KBM-7 (cell line): Measurements from ENCODE around the gene SCLY.
"Not testable (repeated sequence)": the region's sequence is repeated elsewhere in the genome, so short reads cannot be mapped to it uniquely, and the experiment has no call there.

Source experiments
- DNase-seq: peaks from one replicate; pipeline ENCODE4 v3.0.0-alpha.2; 2015
- in situ Hi-C: fragments of 300-500 bp; cut with MboI; formaldehyde crosslinking; loops from 2 replicates; pipeline ENCODE4 v1.14.3; 2020; ENCODE audit warnings: low sequenced_read_pairs, low pct_unique_long_range_greater_than_20kb, mixed read lengths

The SCLY gene

DNA sequence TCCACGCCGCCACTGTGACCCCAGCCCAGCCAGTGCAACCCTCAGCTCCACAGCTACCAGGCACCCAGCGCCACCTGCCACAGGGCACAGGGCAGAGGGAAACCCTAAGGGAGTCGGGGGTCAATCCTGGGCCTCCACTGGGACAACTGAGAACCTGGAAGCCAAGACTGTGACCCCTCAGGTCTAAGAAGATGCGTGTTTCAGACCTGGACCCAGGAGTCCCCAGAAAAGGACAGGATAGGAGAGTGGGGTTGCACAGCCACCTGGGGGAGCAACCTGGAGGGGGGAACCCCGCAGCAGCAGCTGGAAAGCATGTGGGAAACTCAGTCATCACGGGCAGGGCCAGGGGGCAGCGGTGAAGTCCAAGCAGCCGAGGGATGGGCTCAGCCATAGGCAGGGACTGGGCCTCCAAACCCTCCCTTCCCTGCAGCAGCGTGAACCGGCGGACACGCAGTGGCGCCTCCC, 43.5 kb downstream of the SCLY start:
- in situ Hi-C loops: no loop called here
- DNase-seq: no peak

DNA sequence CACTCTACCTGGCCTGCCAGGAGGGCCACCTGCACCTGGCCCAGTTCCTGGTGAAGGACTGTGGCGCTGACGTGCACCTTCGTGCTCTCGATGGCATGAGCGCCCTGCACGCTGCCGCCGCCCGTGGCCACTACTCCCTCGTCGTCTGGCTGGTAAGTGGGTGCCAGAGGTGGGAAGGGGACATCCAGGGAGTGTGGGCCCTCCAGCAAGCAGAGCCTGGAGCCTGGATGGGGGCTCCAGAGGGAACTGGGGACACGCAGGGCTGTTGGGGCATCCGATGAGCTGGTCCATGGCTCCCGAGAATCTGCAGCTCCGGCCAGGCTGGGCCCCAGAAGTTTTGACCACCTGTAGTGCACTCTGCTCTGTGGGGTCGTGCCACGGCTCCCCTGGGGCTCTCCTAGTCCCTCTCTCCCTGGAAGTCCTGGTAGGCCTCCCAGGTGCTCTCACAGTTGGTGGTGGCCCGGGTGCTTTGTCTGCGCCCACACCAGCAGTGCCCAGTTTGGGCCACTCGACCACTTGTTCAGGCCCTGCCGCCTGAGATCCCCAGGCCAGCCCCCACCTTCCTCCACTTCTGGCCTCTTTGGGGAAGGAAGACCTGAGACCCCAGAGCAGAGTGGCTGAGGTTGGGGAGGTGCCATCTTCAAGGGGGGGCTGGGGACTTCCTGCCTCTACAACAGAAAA, 44.0 kb downstream of the SCLY start:
- in situ Hi-C loops: no loop called here
- DNase-seq: no peak

DNA sequence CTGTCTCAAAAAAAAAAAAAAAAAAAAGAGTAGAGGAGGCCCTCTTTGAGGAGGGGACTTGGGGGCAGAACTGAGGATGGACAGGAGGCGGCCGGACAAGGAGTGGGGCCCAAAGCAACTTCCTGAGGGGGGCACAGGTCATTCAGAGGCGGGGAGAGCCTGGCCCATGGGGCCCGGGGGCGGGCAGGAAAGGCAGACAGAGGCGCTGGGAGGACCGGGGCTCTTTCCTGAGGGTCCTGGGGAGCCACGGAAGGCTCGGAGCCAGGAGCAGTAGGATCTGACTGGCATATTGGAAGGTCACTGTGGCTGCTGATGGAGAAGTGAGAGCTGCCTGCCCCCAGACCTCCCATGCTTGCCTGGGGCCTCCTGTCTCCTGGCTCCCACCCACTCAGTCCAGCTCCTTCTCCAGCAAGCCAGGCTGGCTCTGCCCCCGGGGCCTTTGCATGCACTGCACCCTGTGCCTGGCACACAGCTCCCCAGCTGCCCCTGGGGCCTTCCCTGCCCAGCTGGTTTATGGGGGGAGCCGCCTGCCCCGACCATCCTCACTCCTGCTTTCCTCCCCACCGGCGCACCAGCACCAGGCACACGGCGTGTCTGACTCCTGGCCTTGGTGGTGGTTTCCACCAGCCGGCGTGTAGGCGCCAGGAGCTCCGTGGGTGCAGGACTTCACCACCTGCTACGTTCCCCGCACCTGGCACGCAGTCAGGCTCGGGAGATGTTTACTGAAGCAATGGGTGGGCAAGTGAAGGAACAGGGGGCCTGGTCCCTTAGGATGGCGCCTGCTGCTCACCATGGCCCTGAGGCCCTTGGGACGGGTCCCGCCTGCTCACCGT, 44.9 kb downstream of the SCLY start:
- in situ Hi-C loops: no loop called here
- no peak for DNase-seq

DNA sequence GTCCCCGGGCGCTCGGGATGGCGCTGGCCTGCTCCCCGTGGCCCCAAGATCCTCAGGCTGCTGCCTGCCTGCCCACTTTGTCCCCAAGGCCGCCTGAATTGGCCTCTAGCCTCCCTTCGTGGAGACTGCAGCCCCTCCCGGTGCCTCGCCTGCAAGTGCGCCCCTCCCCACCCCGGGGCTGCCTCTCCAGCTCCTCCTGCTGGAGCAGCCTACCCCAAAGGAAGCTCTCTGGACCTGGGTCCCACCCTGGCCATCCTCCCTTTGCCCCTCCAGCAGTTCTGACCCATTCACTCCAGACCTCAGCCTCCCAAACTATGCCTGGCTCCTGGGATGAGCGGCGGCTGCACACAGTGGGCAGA, 45.5 kb downstream of the SCLY start:
- in situ Hi-C loops: no loop called here
- DNase-seq: no peak

DNA sequence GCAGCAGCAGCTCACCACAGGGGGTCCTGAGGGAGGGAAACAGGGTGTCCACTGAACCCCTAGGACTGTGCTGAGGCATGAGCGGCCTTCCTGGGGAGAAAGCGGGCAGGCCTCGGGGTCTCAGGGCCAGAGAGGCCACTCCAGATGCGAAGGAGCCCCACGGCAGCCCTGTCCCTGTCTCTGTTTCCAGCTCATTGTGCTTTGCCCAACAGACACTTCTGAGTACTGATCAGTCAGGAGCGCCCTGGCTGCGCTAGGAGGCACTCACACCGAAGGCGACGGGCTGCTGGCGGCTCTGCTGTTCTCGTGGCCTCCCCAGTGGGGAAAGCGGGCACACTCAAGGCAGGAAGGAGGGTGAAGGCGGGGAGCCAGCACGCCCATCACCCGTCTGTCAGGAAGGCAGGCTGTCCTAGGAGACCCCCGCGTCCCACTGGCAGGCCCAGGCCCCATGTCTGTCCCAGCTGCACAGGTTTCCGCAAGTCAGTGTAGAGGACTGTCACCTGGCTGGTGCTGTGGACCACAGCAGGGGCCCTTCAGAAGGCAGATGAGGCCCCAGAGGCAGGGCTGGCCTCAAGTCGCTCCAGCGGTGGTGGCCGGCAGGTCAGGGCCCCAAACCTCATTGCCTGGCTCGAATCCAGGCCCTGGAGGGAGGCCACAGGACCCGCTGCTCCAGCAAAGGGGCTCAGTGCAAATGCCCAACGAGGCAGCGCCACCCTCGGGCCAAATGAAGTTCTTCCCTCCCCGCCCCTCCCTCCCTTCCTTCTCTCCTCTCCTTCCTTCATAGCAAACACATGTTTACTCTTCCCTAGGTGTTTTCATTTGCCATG, 46.1 kb downstream of the SCLY start:
- DNase-seq: peak; percentile 67
- in situ Hi-C loops: no loop called here

DNA sequence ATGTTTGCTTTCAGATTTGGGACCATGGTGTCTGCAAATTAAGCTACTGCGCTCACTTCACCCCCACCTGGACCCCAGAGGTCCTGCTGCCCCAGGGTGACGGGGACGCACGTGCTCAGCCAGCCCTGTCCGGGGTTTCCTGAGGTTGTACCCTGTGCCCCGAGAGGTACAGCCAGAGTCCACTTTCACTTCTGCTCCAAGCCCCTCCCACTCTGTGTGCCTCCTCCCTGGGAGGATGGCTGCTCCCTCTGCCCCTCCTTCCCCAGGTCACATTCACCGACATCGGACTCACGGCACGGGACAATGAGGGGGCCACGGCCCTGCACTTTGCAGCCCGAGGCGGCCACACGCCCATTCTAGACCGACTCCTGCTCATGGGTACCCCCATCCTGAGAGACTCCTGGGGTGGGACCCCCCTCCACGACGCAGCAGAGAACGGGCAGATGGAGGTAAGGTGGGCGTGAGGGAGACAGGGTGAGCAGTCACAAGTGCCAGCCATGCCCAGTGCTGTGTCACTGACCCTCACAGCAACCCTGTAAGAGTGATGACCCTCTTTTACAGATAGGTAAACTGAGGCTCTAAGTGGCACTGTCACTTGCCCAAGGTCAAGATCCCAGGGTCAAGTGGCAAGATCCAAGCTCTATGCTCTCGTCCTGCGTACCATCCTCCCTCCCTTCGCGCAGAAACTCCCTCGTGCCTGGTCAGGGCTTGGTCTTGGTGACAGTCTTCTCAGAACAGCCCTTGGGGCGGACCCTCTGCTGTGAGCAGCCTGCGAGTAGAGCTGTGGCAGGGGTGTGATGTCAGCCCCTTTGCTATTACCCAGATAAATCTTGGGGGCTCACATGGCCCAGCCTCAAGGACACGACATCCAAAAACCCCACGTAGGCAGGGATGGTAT, 47.0 kb downstream of the SCLY start:
- in situ Hi-C loops: no loop called here
- no peak for DNase-seq

DNA sequence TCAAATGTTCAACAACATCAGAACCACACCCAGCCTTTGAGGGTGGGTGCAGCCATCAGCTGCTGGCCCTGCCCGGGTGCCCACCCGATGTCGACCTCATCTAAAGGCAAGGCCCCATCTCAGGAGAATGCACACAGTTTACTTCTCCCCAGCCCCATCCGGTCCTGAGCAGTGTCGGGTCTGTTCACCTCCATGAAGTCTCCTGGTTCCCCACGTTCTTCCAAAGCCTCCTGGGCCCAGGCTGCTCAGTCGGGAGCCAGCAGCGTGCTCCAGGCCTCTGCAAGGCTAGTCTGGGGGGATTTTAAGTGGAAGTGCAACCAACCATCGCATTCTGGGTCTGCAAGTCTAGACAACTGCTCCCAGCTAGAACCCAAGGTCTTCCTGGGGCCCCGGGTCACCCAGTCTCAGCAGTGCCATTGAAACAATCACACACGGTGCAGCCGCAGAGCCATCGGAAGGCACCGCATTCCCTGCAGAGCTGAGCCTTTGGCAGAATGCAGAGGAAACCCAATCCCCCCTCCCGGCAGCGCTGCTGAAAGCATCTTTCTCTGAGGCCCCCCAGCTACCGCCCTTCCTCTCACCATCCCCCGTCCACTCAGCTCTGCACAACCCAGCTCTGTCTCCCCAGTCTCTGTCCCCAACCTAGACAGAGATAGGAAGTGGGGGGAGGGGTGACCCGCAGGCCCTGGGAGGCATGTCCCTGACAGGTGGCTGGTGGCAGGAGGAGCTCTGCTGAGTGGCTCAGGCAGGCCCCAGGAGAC, 47.8 kb downstream of the SCLY start:
- in situ Hi-C loops: no loop called here
- peak; percentile 59 for DNase-seq

DNA sequence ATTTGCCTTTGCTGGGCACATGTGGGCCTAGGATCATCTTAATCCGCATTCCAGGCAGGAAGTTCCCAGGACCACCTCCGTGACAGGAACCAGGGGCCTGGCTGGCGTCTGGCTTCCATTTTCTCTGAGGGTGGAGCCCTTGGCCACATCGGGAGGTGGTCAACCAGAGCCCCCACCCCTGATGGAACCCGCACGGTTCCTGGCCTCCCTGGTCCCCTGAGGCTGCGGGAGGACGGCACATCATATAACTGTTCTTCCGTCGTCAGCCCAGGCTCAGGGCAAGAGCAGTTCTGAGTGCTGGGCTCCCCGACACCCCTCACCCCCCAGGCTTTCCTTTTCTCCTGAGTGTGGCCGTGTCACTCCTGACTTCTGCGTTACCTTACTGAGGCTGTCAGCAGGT, 52.8 kb downstream of the SCLY start:
- DNase-seq: no peak
- in situ Hi-C loops: no loop called here

DNA sequence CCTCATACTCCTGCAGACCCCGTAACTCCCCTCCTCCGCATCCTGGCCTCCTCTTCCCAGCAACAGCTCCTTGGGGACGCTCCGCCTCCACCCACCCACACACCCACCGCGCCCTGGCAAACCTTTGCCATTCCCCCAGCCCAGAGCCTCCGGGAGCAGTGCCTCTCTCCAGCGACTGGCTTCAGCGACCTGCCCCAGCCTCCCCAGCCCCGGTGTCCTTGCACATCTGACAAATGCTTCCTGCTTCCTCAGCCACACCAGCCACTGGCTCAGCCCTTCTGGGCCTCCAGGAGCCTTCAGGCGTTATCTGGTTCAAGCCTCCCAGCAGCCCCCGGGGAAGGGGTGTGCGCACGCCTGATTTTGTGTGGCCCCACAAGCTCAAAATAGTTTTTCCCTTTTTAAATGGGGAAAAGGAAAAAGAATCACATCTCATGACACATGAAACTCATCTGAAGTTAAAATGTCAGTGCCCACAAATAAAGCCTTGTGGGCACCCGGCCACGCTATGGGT, 53.6 kb downstream of the SCLY start:
- in situ Hi-C loops: no loop called here
- no peak for DNase-seq

DNA sequence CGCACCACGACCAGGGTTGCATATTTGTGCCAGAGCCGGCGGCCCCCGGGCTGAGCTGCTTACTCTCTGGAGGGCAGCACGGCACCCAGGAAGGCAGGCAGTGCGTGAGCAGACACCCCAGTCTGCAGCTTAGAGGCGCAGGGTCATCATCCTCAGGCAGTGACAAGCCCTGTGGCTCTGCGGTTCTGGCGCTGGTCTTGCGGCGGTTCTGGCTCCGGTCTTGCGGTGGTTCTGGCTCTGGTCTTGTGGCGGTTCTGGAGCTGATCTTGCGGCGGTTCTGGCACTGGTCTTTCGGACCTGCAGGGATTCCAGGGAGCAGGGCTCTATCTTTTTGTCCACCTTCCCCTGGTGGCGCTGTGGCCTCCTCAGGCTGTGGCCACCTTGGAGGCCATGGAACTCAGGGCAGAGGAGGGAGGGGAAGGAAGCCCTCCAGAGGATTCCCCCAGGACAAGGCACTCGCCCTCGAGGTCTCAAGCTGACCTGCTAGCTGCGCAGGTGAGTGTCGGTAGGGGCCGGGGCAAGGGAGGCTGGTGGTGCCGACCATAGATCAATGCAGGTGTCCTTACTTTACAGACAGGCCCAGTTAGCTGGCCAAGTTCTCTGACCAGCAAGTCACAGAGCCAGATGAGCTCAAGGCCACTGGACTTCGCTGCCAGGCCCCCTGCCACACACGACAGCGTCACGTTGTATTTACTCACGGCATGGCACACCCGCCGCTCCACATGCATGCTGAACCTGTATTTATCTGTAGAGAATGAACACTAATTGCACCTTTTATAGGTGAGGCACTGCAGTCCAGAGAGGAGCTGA, 54.3 kb downstream of the SCLY start:
- DNase-seq: no peak
- in situ Hi-C loops: no loop called here

DNA sequence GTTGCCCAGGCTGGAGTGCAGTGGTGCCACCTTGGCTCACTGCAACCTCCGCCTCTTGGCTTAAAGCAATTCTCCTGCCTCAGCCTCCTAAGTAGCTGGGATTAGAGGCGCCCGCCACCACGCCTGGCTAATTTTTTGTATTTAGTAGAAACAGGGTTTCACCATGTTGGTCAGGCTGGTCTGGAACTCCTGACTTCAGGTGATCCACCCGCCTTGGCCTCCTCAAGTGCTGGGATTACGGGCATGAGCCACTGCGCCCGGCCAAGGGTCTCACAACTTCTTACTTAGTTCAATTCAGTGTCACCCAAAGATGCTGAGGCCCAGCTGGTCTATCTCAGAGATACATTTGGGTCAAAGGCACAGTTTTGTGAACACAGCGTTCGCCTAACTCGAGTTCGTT, 54.9 kb downstream of the SCLY start:
- DNase-seq, in situ Hi-C loops: not testable (repeated sequence)

DNA sequence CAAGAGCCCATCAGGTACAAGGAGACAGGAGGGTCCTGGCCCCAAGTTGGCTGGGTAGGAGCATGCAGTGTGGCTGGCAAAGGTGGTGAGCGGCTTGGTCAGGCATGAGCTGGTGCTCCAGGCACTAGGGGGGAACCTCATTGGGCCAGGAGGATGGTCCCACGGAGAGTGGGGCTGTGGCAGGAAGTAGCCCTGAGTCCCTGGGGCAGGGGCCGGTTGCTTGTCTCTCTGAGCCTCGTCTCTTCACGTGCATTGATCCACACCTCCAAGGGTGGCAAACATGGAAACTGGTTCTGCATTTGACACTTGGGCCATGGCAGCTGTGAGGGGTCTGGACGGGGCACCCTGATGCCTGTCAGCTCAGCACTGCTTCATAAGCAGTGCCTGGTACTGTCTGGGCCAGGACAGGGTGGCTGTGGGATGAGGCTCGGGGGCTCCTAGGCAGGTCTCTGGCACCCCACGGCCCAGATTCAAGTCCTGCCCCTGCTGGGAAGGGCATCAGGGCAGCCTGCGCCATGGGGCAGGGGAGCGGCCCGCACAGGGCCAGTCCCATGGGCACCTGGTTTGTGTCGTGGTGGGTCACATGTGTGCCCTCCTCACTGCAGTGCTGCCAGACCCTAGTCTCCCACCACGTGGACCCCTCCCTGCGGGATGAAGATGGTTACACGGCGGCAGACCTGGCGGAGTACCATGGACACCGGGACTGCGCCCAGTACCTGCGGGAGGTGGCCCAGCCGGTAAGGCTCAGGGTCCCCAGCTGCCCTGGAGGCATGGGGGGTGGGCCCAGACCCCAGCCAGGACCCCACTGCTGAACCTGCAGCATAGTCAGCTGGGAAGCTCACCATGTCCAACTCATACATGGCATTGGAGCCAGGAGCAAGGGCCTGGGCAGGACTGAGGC, 55.7 kb downstream of the SCLY start:
- DNase-seq: no peak
- in situ Hi-C loops: no loop called here

DNA sequence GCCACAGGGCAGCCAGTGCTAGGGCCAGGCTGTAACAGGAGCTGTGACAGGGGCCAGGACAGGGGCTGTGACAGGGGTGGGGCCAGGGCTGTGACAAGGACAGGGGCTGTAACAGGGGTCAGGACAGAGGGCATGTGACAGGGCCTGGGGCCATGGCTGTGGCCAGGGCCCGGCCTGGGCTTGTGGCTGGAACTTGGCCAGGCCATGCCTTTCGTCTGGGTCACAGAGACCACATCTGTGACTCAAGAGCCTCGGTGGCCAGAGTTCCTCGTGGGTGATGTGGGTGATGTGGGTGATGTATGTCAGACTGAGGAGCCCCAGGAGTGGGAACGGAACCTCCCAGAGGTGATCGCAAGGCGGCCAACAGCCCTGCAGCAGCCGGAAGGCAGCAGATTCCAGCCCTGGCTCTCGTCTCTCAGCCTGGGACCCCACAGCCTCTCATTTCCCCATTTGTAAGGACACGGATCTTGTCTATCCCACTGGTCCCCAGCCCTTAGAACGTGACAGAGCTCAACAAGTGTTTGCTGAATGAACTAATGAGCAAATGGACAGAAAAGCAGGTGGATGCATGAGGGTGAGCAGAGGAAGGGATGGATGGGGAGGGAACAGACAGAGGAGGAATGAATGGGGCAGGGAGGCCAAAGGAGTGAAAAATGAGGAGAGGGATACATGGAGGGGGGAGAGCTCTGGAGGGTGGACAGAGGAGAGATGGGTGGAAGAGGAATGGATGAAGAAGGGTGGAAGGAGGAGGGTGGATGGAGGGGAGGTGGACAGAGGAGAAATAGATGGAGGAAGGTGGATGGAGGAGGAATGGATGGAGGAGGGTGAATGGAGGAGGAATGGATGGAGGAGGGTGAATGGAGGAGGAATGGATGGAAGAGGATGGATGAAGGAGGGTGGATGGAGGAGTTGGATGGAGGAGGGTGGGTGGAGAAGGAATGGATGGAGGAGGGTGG, 56.7 kb downstream of the SCLY start:
- in situ Hi-C loops: no loop called here
- DNase-seq: no peak

DNA sequence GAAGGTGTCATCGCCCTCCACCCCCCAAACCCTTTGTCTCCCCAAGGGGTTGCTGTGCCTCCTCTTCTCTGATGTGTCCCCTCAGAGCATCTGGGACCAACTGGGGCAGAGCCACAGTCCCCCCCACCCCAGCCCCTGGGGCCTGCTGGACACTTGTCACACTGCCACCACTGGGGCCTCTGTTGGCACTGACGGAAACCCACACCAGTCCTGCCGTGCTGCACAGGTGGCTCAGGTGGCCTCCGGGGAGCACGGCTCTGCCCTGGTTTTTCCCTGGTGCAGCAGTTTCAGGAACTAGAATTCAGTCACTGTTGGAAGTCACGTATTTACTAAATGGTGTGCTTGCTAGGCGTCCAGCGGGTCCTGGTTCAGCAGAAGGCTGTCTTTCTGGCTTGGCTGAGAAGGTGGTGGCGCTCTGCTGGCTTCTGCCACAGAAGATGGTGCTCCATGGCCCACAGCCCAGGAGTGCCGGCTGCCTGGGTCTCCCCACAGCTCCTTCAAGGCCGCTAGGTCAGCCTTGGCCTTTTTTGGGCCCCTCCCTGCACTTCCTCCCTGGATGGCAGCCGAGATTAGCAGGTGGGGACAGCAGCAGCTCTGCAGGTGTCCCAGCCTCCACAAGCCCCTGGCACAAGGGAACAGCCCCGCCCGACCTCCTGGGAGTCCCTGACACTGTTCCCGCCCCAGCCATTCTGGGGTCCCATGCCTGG, 59.1 kb downstream of the SCLY start:
- in situ Hi-C loops: no loop called here
- DNase-seq: no peak
